CD14-positive monocyte (primary cell): ENCODE data around the gene FMR1. TPM values are rescaled to one million over a fixed set of nuclear protein-coding genes. Genes with fewer than 3 reads are reported as not detected.

Experiments used
- DNase-seq, 3 donors: peaks; one replicate each; pipeline ENCODE4 v3.0.0-alpha.2; 2011 to 2022
- H2AFZ ChIP-seq: 2 replicates; pipeline ENCODE4 v1.6.0; 2012; ENCODE audit warnings: mild to moderate bottlenecking, low read depth, low read length, inconsistent platforms; ENCODE audit not compliant: insufficient read depth, poor library complexity, severe bottlenecking
- H3K27ac ChIP-seq, 2 donors: 1 replicate in 1 of 2; 2 replicates in 1 of 2; pipeline ENCODE4 v1.5.1; 2012 to 2013; ENCODE audit warnings: low read length in 2 of 2, control low read depth in 1 of 2, inconsistent platforms in 1 of 2, low read depth in 1 of 2, mild to moderate bottlenecking in 1 of 2
- H3K27me3 ChIP-seq, 2 donors: one replicate each; pipeline versions ENCODE4 v1.6.0 to v1.6.1; 2011 to 2013; ENCODE audit warnings: low read length in 2 of 2; ENCODE audit not compliant: control insufficient read depth in 2 of 2, insufficient read depth in 2 of 2
- H3K36me3 ChIP-seq, 2 donors: replicated peaks in 1 of 2; 1 replicate in 1 of 2; 2 replicates in 1 of 2; pipeline versions ENCODE4 v1.5.1 to v1.6.1; 2012 to 2013; ENCODE audit warnings: low read length in 2 of 2, control low read depth in 1 of 2, inconsistent platforms in 1 of 2, mild to moderate bottlenecking in 1 of 2; ENCODE audit not compliant: insufficient read depth in 2 of 2, control insufficient read depth in 1 of 2
- H3K4me1 ChIP-seq, 2 donors: 1 replicate in 1 of 2; 2 replicates in 1 of 2; pipeline versions ENCODE4 v1.5.1 to v1.6.1; 2012 to 2013; ENCODE audit warnings: low read length in 2 of 2, control low read depth in 1 of 2, inconsistent platforms in 1 of 2, mild to moderate bottlenecking in 1 of 2, moderate library complexity in 1 of 2; ENCODE audit not compliant: insufficient read depth in 2 of 2, control insufficient read depth in 1 of 2
- H3K4me2 ChIP-seq: replicated peaks from 2 replicates; pipeline ENCODE3; 2012; ENCODE audit warnings: low read length, moderate library complexity, mild to moderate bottlenecking; ENCODE audit not compliant: poor library complexity, severe bottlenecking; ENCODE audit errors: extremely low read depth
- H3K4me3 ChIP-seq, 3 experiments: fragments of 200-600 bp in 1 of 3; sonication (generic) in 1 of 3; replicated peaks in 1 of 3; 1 replicate in 2 of 3; 2 replicates in 1 of 3; pipeline ENCODE4 v1.5.1; 2011 to 2013; ENCODE audit warnings: low read length in 3 of 3, mild to moderate bottlenecking in 3 of 3, control low read depth in 2 of 3, low read depth in 2 of 3, inconsistent platforms in 1 of 3, moderate library complexity in 1 of 3
- H3K79me2 ChIP-seq: 2 replicates; pipeline ENCODE4 v1.6.0; 2012; ENCODE audit warnings: mild to moderate bottlenecking, control low read depth, inconsistent platforms, low read length, moderate library complexity; ENCODE audit not compliant: insufficient read depth
- H3K9ac ChIP-seq: 2 replicates; pipeline ENCODE4 v1.6.0; 2017; ENCODE audit warnings: low read length, mild to moderate bottlenecking; ENCODE audit not compliant: insufficient read depth, poor library complexity, severe bottlenecking
- H3K9me3 ChIP-seq, 2 donors: replicated peaks in 1 of 2; 1 replicate in 1 of 2; 2 replicates in 1 of 2; pipeline versions ENCODE4 v1.5.1 to v1.6.1; 2012 to 2013; ENCODE audit warnings: low read length in 2 of 2, control low read depth in 1 of 2; ENCODE audit not compliant: control insufficient read depth in 1 of 2, insufficient read depth in 1 of 2
- H4K20me1 ChIP-seq: 2 replicates; pipeline ENCODE4 v1.6.0; 2012; ENCODE audit warnings: mild to moderate bottlenecking, low read length, control low read depth, moderate library complexity; ENCODE audit not compliant: insufficient read depth
- H3K27ac Mint-ChIP-seq, 7 donors: one replicate each; pipeline ENCODE4 v1.8.0; 2020; ENCODE audit warnings: mild to moderate bottlenecking in 7 of 7, mixed read lengths in 7 of 7, moderate library complexity in 6 of 7, inconsistent platforms in 2 of 7
- H3K27me3 Mint-ChIP-seq, 3 donors: one replicate each; pipeline ENCODE4 v1.8.0; 2021 to 2022; ENCODE audit warnings: low read depth in 3 of 3, mild to moderate bottlenecking in 3 of 3, mixed read lengths in 3 of 3, moderate library complexity in 3 of 3, inconsistent platforms in 1 of 3
- H3K36me3 Mint-ChIP-seq, 2 donors: one replicate each; pipeline ENCODE4 v1.8.0; 2020; ENCODE audit warnings: mixed read lengths in 2 of 2, inconsistent platforms in 1 of 2, mild to moderate bottlenecking in 1 of 2
- H3K4me1 Mint-ChIP-seq: one replicate; pipeline ENCODE4 v1.8.0; 2020; ENCODE audit warnings: mild to moderate bottlenecking, mixed read lengths
- H3K4me3 Mint-ChIP-seq, 2 donors: one replicate each; pipeline ENCODE4 v1.8.0; 2020; ENCODE audit warnings: mild to moderate bottlenecking in 2 of 2, mixed read lengths in 2 of 2, moderate library complexity in 1 of 2
- H3K9me3 Mint-ChIP-seq, 7 donors: one replicate each; pipeline ENCODE4 v1.8.0; 2020 to 2022; ENCODE audit warnings: mixed read lengths in 7 of 7, mild to moderate bottlenecking in 6 of 7, moderate library complexity in 6 of 7, inconsistent platforms in 2 of 7
- CTCF ChIP-seq: fragments of 200-600 bp; IDR thresholded peaks from one replicate; pipeline ENCODE4 v1.8.0; 2022; ENCODE audit warnings: antibody characterized with exemption, mild to moderate bottlenecking
- WGBS: methylation state at CpG from one replicate; pipeline ENCODE4 v1.1.5; 2013; ENCODE audit warnings: missing lambda C conversion rate; ENCODE audit not compliant: insufficient coverage; 5-methylcytosine and 5-hydroxymethylcytosine counted together
- intact Hi-C, 2 donors: fragments of 100-400 bp; cut with micrococcal nuclease; formaldehyde crosslinking; loops; one replicate each; pipeline versions ENCODE4 v1.15.0 to v1.15.1; 2023
- polyA plus RNA-seq, 3 donors: library from polyadenylated mRNA; depleted of rRNA in 1 of 3; unstranded in 2 of 3; stranded (reverse) in 1 of 3; fragments of 300-500 nt in 2 of 3; fragments of >200 nt in 1 of 3; fragmentation: Illumina TruSeq in 2 of 3; gene quantifications; 1 replicate in 2 of 3; 2 replicates in 1 of 3; pipeline ENCODE4 v1.2.3, GENCODE V29; 2012 to 2021

Gene FMR1
- polyA plus RNA-seq, 3 donors: 3.7 to 31.8 (median 5.1) TPM

- no peaks in the 10 kb centered on the region for H3K36me3 ChIP-seq
- no peak overlapping the region for H3K27ac ChIP-seq
- no peaks in the 10 kb centered on the region for H3K9me3 ChIP-seq
- H3K36me3 Mint-ChIP-seq: no peaks in the 10 kb centered on the region
- no CpG with 5 or more reads among the region's 4 CpGs for WGBS
- no peak overlapping the region for H2AFZ ChIP-seq
- H3K27ac Mint-ChIP-seq: no peak overlapping the region
- no peak for TF ChIP-seq CTCF
- peaks cover 0 to 9% (median 5%) of the 10 kb centered on the region in 7 donors for H3K9me3 Mint-ChIP-seq
- H4K20me1 ChIP-seq: no peaks in the 10 kb centered on the region
- H3K9ac ChIP-seq: no peak overlapping the region
- H3K4me3 Mint-ChIP-seq: no peak overlapping the region
- no peak for DNase-seq
- no peak overlapping the region for H3K4me2 ChIP-seq
- H3K4me1 Mint-ChIP-seq: peaks cover 9% of the 10 kb centered on the region
- no peaks in the 10 kb centered on the region for H3K79me2 ChIP-seq
- H3K4me3 ChIP-seq: no peak overlapping the region
- no peaks in the 10 kb centered on the region for H3K4me1 ChIP-seq
- no peaks in the 10 kb centered on the region for H3K27me3 Mint-ChIP-seq
- intact Hi-C loops: no loop called here
- H3K27me3 ChIP-seq: no peaks in the 10 kb centered on the region
Observed at GRCh38 chrX:147876849-147877646, 34.7 kb upstream of the FMR1 start.

- Histone ChIP-seq H2AFZ (no peak overlapping the region), H3K4me3 (no peak overlapping the region), H3K27ac (no peak overlapping the region), H3K27me3 (no peaks in the 10 kb centered on the region), H3K9me3 (no peaks in the 10 kb centered on the region), H4K20me1 (no peaks in the 10 kb centered on the region), H3K36me3 (no peaks in the 10 kb centered on the region), H3K9ac (no peak overlapping the region), H3K4me1 (no peaks in the 10 kb centered on the region), H3K4me2 (no peak overlapping the region), H3K79me2 (no peaks in the 10 kb centered on the region)
- Mint-ChIP-seq H3K36me3 (no peaks in the 10 kb centered on the region), H3K27ac (no peak overlapping the region), H3K4me1 (peaks cover 9% of the 10 kb centered on the region), H3K4me3 (no peak overlapping the region), H3K27me3 (no peaks in the 10 kb centered on the region), H3K9me3 (peaks cover 0 to 9% (median 5%) of the 10 kb centered on the region in 7 donors)
- intact Hi-C loops: no loop called here
- WGBS: 100% methylated on average over 1 of the region's 5 CpGs
- TF ChIP-seq CTCF: no peak
- no peak for DNase-seq
Observed at GRCh38 chrX:147877726-147878125, 34.0 kb upstream of the FMR1 start.
